ENCODE measurements around the gene KPTN. TPM values are rescaled to one million over a fixed set of nuclear protein-coding genes. Genes with fewer than 3 reads are reported as not detected.

The KPTN gene
- total and polyA plus RNA-seq, 2 of the 8 experiments (the other 6 are each of a cell fraction or from before 2014, with no cell fraction given) = 23.6 to 31.3 TPM

GRCh38 chr19:47480658-47481057 is 3.4 kb downstream of the KPTN start:
- no peak overlapping the region for H4K8ac ChIP-seq (ENCODE audit: extremely low read depth, insufficient read depth, low read length)
- no peak for FAIRE-seq
- TF ChIP-seq SIX5 (IDR thresholded peaks at IDR 0.05; ENCODE audit: low read depth, low read length) (no peak), SIRT6 (IDR thresholded peaks at IDR 0.05; ENCODE audit: low read length) (no peak), PHF8 (conservative IDR thresholded peaks at IDR 0.05; ENCODE audit: low read depth, low read length) (no peak), TBP (IDR thresholded peaks at IDR 0.05; ENCODE audit: low read depth, low read length) (no peak), EGR1 (IDR thresholded peaks at IDR 0.05; ENCODE audit: borderline replicate concordance, low read depth, low read length) (no peak), RNF2 (IDR thresholded peaks at IDR 0.05; ENCODE audit: borderline replicate concordance, low read depth, low read length, missing control alignments, poor library complexity, severe bottlenecking) (no peak), SIN3A (conservative IDR thresholded peaks at IDR 0.05 in 1 of 2, IDR thresholded peaks at IDR 0.05 in 1 of 2; ENCODE audit: low read depth in 1 of 2, low read length in 2 of 2) (no peak), ATF3 (IDR thresholded peaks at IDR 0.05; ENCODE audit: insufficient read depth, low read depth, low read length) (no peak), SP4 (IDR thresholded peaks at IDR 0.05; ENCODE audit: low read length) (no peak), TEAD4 (IDR thresholded peaks at IDR 0.05; ENCODE audit: low read depth, low read length) (no peak), GABPA (IDR thresholded peaks at IDR 0.05; ENCODE audit: borderline replicate concordance, insufficient read depth, low read length) (no peak), JUN (IDR thresholded peaks at IDR 0.05; ENCODE audit: low read depth, low read length) (no peak), SRF (IDR thresholded peaks at IDR 0.05; ENCODE audit: low read depth, low read length) (no peak)

More at GRCh38 chr19:47480658-47481057, 3.4 kb downstream of the KPTN start:
- WGBS, 2 experiments (ENCODE audit: extremely low coverage in 1 of 2, insufficient coverage in 1 of 2, insufficient read length in 1 of 2, insufficient replicate concordance in 2 of 2, low coverage in 1 of 2, low lambda C conversion rate in 2 of 2, missing lambda C conversion rate in 1 of 2) = 79% methylated on average over 16 of the region's 16 CpGs; no CpG with 5 or more reads in 1 of the 2 experiments
- Histone ChIP-seq H3K27me3 (replicated peaks in 1 of 4; ENCODE audit: control insufficient read depth in 3 of 4, extremely low read depth in 1 of 4, insufficient read depth in 3 of 4, low read length in 3 of 4) (no peaks in the 10 kb centered on the region), H3K79me1 (ENCODE audit: low read depth, low read length) (no peaks in the 10 kb centered on the region), H3K56ac (replicated peaks; ENCODE audit: insufficient read length, low read depth, low read length) (no peak overlapping the region), H2BK20ac (ENCODE audit: low read length) (no peak overlapping the region), H3K18ac (ENCODE audit: extremely low read depth, low read length) (no peak overlapping the region; the same call in 1 of the 2 replicates), H2BK12ac (ENCODE audit: low read depth, low read length) (no peak overlapping the region), H3K23me2 (ENCODE audit: low read depth, low read length) (peaks cover 11% of the 10 kb centered on the region), H2BK15ac (ENCODE audit: low read length) (no peak overlapping the region), H3K27ac (ENCODE audit: low read depth, low read length) (no peak overlapping the region), H3K4ac (replicated peaks; ENCODE audit: insufficient read length, low read depth, low read length) (no peak overlapping the region), H2BK5ac (ENCODE audit: low read depth, low read length) (no peak overlapping the region), H4K20me1 (replicated peaks in 1 of 2; ENCODE audit: control insufficient read depth in 1 of 2, insufficient read depth in 2 of 2, low read length in 2 of 2) (peaks cover 0 to 2% of the 10 kb centered on the region in 2 experiments), H3K23ac (ENCODE audit: insufficient read length) (no peak overlapping the region), H3K4me2 (ENCODE audit: insufficient read depth in 1 of 2, low read depth in 2 of 2, low read length in 2 of 2) (peak overlapping the region; percentile 62 to 85), H3K4me1 (replicated peaks in 1 of 4; ENCODE audit: control insufficient read depth in 3 of 4, insufficient read depth in 4 of 4, low read length in 3 of 4) (peaks cover 0 to 8% (median 3%) of the 10 kb centered on the region in 4 experiments; a peak in 2 of 7 replicates), H2AFZ (ENCODE audit: low read length) (no peak overlapping the region), H2BK120ac (replicated peaks; ENCODE audit: low read depth, low read length) (no peak overlapping the region), H3K79me2 (ENCODE audit: control insufficient read depth in 1 of 2, insufficient read depth in 2 of 2, low read length in 2 of 2) (no peaks in the 10 kb centered on the region), H4K5ac (ENCODE audit: insufficient read length, low read depth, low read length) (no peak overlapping the region), H3K4me3 (ENCODE audit: extremely low read depth in 1 of 4, insufficient read depth in 2 of 4, low read depth in 3 of 4, low read length in 4 of 4) (peak overlapping the region in 3 of 4 experiments; percentile 37 to 72 (median 45); a peak in 4 of 8 replicates), H3K14ac (ENCODE audit: insufficient read length) (no peak overlapping the region), H4K91ac (replicated peaks; ENCODE audit: insufficient read length, low read length) (no peak overlapping the region), H3K9me3 (ENCODE audit: insufficient read depth in 2 of 2, low read depth in 1 of 2, low read length in 1 of 2) (no peaks in the 10 kb centered on the region), H3K9ac (replicated peaks in 1 of 4; ENCODE audit: extremely low read depth in 1 of 4, low read depth in 3 of 4, low read length in 3 of 4) (no peak overlapping the region), H3K36me3 (ENCODE audit: control insufficient read depth in 2 of 4, insufficient read depth in 4 of 4, low read length in 3 of 4) (peaks cover 0 to 4% (median 0%) of the 10 kb centered on the region in 4 experiments; a peak in 2 of 8 replicates), H2AK5ac (ENCODE audit: low read depth, low read length) (no peak overlapping the region)
- POLR2A ChIA-PET (ENCODE audit: partially characterized antibody) = interaction anchor here (1.0 to 2.9 kb wide), 6 partner anchors 9 to 52 kb away, joined by 3 to 11 read pairs (median 4); partner anchors contain the start of gene SLC8A2
- no peak for DNase-seq (ENCODE audit: low read depth in 1 of 2, low spot score in 2 of 2)
- CTCF ChIA-PET (ENCODE audit: partially characterized antibody) = interaction anchor here (0.6 to 11.5 kb wide), 6 partner anchors 11 to 227 kb away, joined by 3 to 80 read pairs (median 6); no protein-coding TSS in a partner anchor

Data from H1 (cell line).